ENCODE data around the gene BATF. TPM values are rescaled to one million over a fixed set of nuclear protein-coding genes. Genes with fewer than 3 reads are reported as not detected.

The BATF gene
- total and polyA plus RNA-seq, 2 donors (not counting 1 experiment from before 2014, with no cell fraction given) = 12.8 to 16.4 TPM

GRCh38 chr14:75515629-75515996, 6.7 kb upstream of the BATF start:
- H3K9ac ChIP-seq (ENCODE audit: low read length) = peak overlapping the region; percentile 67
- H3K4me3 ChIP-seq (ENCODE audit: control extremely low read depth in 1 of 5, extremely low read depth in 1 of 5, insufficient read depth in 1 of 5, low read depth in 2 of 5, low read length in 4 of 5) = peak overlapping the region; percentile 29 to 62 (median 45)
- H3K9me3 ChIP-seq (ENCODE audit: control extremely low read depth in 1 of 3, control insufficient read depth in 2 of 3, insufficient read depth in 1 of 3, low read length in 2 of 3) = peaks cover 0 to 7% (median 5%) of the 10 kb centered on the region in 3 donors
- Mint-ChIP-seq H3K4me3 (peak overlapping the region; percentile 91), H3K27me3 (no peaks in the 10 kb centered on the region), H3K9me3 (ENCODE audit: insufficient read depth) (peaks cover 2% of the 10 kb centered on the region), H3K27ac (peak overlapping the region; percentile 95), H3K4me1 (peaks cover 47% of the 10 kb centered on the region)
- H3K4me2 ChIP-seq (replicated peaks; ENCODE audit: low read depth, low read length, poor library complexity, severe bottlenecking) = peak overlapping the region; percentile 93
- peaks cover 29 to 36% of the 10 kb centered on the region in 2 donors for H3K4me1 ChIP-seq (ENCODE audit: control insufficient read depth in 2 of 2, insufficient read depth in 2 of 2, low read length in 2 of 2)
- 3% methylated on average over 7 of the region's 7 CpGs for WGBS (ENCODE audit: insufficient coverage)
- ATAC-seq (ENCODE audit: low read depth) (peak; percentile 82), DNase-seq (peak; percentile 86)
- H3K36me3 ChIP-seq (replicated peaks in 1 of 2; ENCODE audit: control extremely low read depth in 1 of 2, control insufficient read depth in 1 of 2, extremely low read depth in 1 of 2, insufficient read depth in 2 of 2, low read length in 1 of 2) = no peaks in the 10 kb centered on the region
- H3K27me3 ChIP-seq (replicated peaks in 1 of 4; ENCODE audit: control extremely low read depth in 1 of 4, control insufficient read depth in 3 of 4, insufficient read depth in 4 of 4, low read length in 3 of 4) = no peaks in the 10 kb centered on the region
- ChIA-PET CTCF (interaction anchor here (0.9 to 13.0 kb wide), 13 partner anchors 9 to 213 kb away, joined by 3 to 108 read pairs (median 5); partner anchors contain the start of genes BATF and ERG28), POLR2A (interaction anchor here (0.9 to 1.6 kb wide), 4 partner anchors 11 to 34 kb away, joined by 3 to 5 read pairs (median 4); no protein-coding TSS in a partner anchor)
- H2AFZ ChIP-seq (ENCODE audit: insufficient read depth, low read depth, low read length, poor library complexity, severe bottlenecking) = peak overlapping the region; percentile 40
- TF ChIP-seq EZH2 (IDR thresholded peaks at IDR 0.05; ENCODE audit: borderline replicate concordance, insufficient read depth, low read depth, low read length, poor library complexity, severe bottlenecking) = no peak
- TF ChIP-seq, protein P1, sequence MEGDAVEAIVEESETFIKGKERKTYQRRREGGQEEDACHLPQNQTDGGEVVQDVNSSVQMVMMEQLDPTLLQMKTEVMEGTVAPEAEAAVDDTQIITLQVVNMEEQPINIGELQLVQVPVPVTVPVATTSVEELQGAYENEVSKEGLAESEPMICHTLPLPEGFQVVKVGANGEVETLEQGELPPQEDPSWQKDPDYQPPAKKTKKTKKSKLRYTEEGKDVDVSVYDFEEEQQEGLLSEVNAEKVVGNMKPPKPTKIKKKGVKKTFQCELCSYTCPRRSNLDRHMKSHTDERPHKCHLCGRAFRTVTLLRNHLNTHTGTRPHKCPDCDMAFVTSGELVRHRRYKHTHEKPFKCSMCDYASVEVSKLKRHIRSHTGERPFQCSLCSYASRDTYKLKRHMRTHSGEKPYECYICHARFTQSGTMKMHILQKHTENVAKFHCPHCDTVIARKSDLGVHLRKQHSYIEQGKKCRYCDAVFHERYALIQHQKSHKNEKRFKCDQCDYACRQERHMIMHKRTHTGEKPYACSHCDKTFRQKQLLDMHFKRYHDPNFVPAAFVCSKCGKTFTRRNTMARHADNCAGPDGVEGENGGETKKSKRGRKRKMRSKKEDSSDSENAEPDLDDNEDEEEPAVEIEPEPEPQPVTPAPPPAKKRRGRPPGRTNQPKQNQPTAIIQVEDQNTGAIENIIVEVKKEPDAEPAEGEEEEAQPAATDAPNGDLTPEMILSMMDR (IDR thresholded peaks at IDR 0.05) = peak; percentile 43
- intact Hi-C loops (cut with micrococcal nuclease) = loop anchor here (1.0 to 10.0 kb wide), 6 partner anchors 8 to 91 kb away; partner anchors contain the start of gene JDP2
- no peaks in the 10 kb centered on the region for H4K20me1 ChIP-seq (ENCODE audit: control insufficient read depth, insufficient read depth, low read length, poor library complexity, severe bottlenecking)
- peak overlapping the region; percentile 15 to 55 for H3K27ac ChIP-seq (ENCODE audit: low read length in 2 of 2)
- peaks cover 4% of the 10 kb centered on the region for H3K79me2 ChIP-seq (ENCODE audit: control insufficient read depth, insufficient read depth, low read length)

- H3K9ac ChIP-seq (ENCODE audit: low read length) = no peak overlapping the region
- intact Hi-C loops (cut with micrococcal nuclease) = loop anchor here (10.0 kb wide), 1 partner anchor 94 kb away; the partner anchor contains the start of gene JDP2
- H3K4me3 Mint-ChIP-seq = no peak overlapping the region
- H3K4me2 ChIP-seq (replicated peaks; ENCODE audit: low read depth, low read length, poor library complexity, severe bottlenecking) = no peak overlapping the region
- no peak overlapping the region for H2AFZ ChIP-seq (ENCODE audit: insufficient read depth, low read depth, low read length, poor library complexity, severe bottlenecking)
- no peaks in the 10 kb centered on the region for H3K27me3 ChIP-seq (replicated peaks in 1 of 4; ENCODE audit: control extremely low read depth in 1 of 4, control insufficient read depth in 3 of 4, insufficient read depth in 4 of 4, low read length in 3 of 4)
- ATAC-seq (ENCODE audit: low read depth) (no peak), DNase-seq (peak; percentile 46)
- peaks cover 30% of the 10 kb centered on the region for H3K79me2 ChIP-seq (ENCODE audit: control insufficient read depth, insufficient read depth, low read length)
- no peak overlapping the region for H3K27ac ChIP-seq (ENCODE audit: low read length in 2 of 2)
- ChIA-PET POLR2A (no interaction called here), CTCF (interaction anchor here (0.7 to 13.0 kb wide), 6 partner anchors 17 to 59 kb away, joined by 3 to 108 read pairs (median 6); no protein-coding TSS in a partner anchor)
- H3K9me3 Mint-ChIP-seq (ENCODE audit: insufficient read depth) = no peaks in the 10 kb centered on the region
- WGBS (ENCODE audit: insufficient coverage) = no CpG with 5 or more reads among the region's 4 CpGs
- no peaks in the 10 kb centered on the region for H3K27me3 Mint-ChIP-seq
- H3K4me1 ChIP-seq (ENCODE audit: control insufficient read depth in 2 of 2, insufficient read depth in 2 of 2, low read length in 2 of 2) = peaks cover 49 to 61% of the 10 kb centered on the region in 2 donors
- H4K20me1 ChIP-seq (ENCODE audit: control insufficient read depth, insufficient read depth, low read length, poor library complexity, severe bottlenecking) = no peaks in the 10 kb centered on the region
- TF ChIP-seq EZH2 (IDR thresholded peaks at IDR 0.05; ENCODE audit: borderline replicate concordance, insufficient read depth, low read depth, low read length, poor library complexity, severe bottlenecking) = no peak
- TF ChIP-seq, protein P1 (IDR thresholded peaks at IDR 0.05) = peak; percentile 51
- peaks cover 71% of the 10 kb centered on the region for H3K4me1 Mint-ChIP-seq
- H3K36me3 ChIP-seq (replicated peaks in 1 of 2; ENCODE audit: control extremely low read depth in 1 of 2, control insufficient read depth in 1 of 2, extremely low read depth in 1 of 2, insufficient read depth in 2 of 2, low read length in 1 of 2) = no peaks in the 10 kb centered on the region
- no peak overlapping the region for H3K27ac Mint-ChIP-seq
- H3K4me3 ChIP-seq (ENCODE audit: control extremely low read depth in 1 of 5, extremely low read depth in 1 of 5, insufficient read depth in 1 of 5, low read depth in 2 of 5, low read length in 4 of 5) = no peak overlapping the region
- H3K9me3 ChIP-seq (ENCODE audit: control extremely low read depth in 1 of 3, control insufficient read depth in 2 of 3, insufficient read depth in 1 of 3, low read length in 2 of 3) = no peaks in the 10 kb centered on the region
Measured at GRCh38 chr14:75518625-75519024, 3.6 kb upstream of the BATF start.

Measured in B cell (primary cell).